Glutamatergic neuron (in vitro differentiated cells): ENCODE results near the gene NEK4. TPM values are rescaled to one million over a fixed set of nuclear protein-coding genes. Genes with fewer than 3 reads are reported as not detected.

Source experiments
- DNase-seq: peaks from one replicate; pipeline ENCODE4 v3.0.0; 2022
- H3K27ac Mint-ChIP-seq: one replicate; pipeline ENCODE4 v1.8.0; 2020; ENCODE audit warnings: mild to moderate bottlenecking, mixed read lengths, inconsistent platforms; ENCODE audit not compliant: unreplicated experiment
- H3K27me3 Mint-ChIP-seq: one replicate; pipeline ENCODE4 v1.8.0; 2020; ENCODE audit warnings: mild to moderate bottlenecking, moderate library complexity, mixed read lengths, inconsistent platforms; ENCODE audit not compliant: unreplicated experiment
- H3K36me3 Mint-ChIP-seq: one replicate; pipeline ENCODE4 v1.8.0; 2020; ENCODE audit warnings: mild to moderate bottlenecking, mixed read lengths, inconsistent platforms; ENCODE audit not compliant: unreplicated experiment
- H3K4me1 Mint-ChIP-seq: one replicate; pipeline ENCODE4 v1.8.0; 2020; ENCODE audit warnings: mild to moderate bottlenecking, low read depth, mixed read lengths, inconsistent platforms; ENCODE audit not compliant: unreplicated experiment
- H3K4me3 Mint-ChIP-seq: one replicate; pipeline ENCODE4 v1.8.0; 2020; ENCODE audit warnings: mild to moderate bottlenecking, mixed read lengths, inconsistent platforms; ENCODE audit not compliant: unreplicated experiment
- H3K9me3 Mint-ChIP-seq: one replicate; pipeline ENCODE4 v1.8.0; 2020; ENCODE audit warnings: mild to moderate bottlenecking, moderate library complexity, mixed read lengths, inconsistent platforms; ENCODE audit not compliant: unreplicated experiment
- CTCF ChIP-seq: fragments of 200-600 bp; sonication (generic); IDR thresholded peaks from one replicate; pipeline ENCODE4 v1.5.0; 2021; ENCODE audit not compliant: partially characterized antibody, unreplicated experiment
- total RNA-seq: library from RNA; stranded (reverse); fragmentation: NEBNext Ultra II Directional; extraction: Animal tissue kit (Norgen Biotek cat#: 25700); gene quantifications from one replicate; pipeline ENCODE4 v1.2.1, GENCODE V29; 2021; ENCODE audit not compliant: unreplicated experiment

NEK4 gene
- total RNA-seq, 1 donor from 2014 or later = 28.5 TPM

GRCh38 chr3:52705688-52706686 lies 64.8 kb downstream of the NEK4 start, which contains the start of the genes GLT8D1 and SPCS1:
GLT8D1 (minus strand) TSS chr3:52705791; CDS start chr3:52700460, 5,331 bp downstream.
SPCS1 (plus strand) TSS chr3:52706106; CDS start chr3:52706247, 141 bp downstream.
- peaks cover 5% of the 10 kb centered on the region for H3K4me1 Mint-ChIP-seq
- TF ChIP-seq CTCF = no peak
- no peaks in the 10 kb centered on the region for H3K36me3 Mint-ChIP-seq
- peaks cover 5% of the 10 kb centered on the region for H3K27me3 Mint-ChIP-seq
- DNase-seq = peak; percentile 87
- peak within 1 kb of the TSS; percentile 97 for H3K4me3 Mint-ChIP-seq
- H3K27ac Mint-ChIP-seq = peak within 1 kb of the TSS; percentile 87
- peaks cover 7% of the 10 kb centered on the region for H3K9me3 Mint-ChIP-seq

GRCh38 chr3:52705438-52705687 lies 65.4 kb downstream of the NEK4 start:
- no peak for DNase-seq
- Mint-ChIP-seq H3K27me3 (peaks cover 5% of the 10 kb centered on the region), H3K27ac (peak overlapping the region; percentile 87), H3K4me3 (peak overlapping the region; percentile 97), H3K4me1 (peaks cover 6% of the 10 kb centered on the region), H3K36me3 (no peaks in the 10 kb centered on the region), H3K9me3 (peaks cover 7% of the 10 kb centered on the region)
- no peak for TF ChIP-seq CTCF

GRCh38 chr3:52704611-52705437 lies 65.9 kb downstream of the NEK4 start:
- Mint-ChIP-seq H3K27me3 (peaks cover 5% of the 10 kb centered on the region), H3K27ac (peak overlapping the region; percentile 87), H3K4me3 (peak overlapping the region; percentile 97), H3K9me3 (peaks cover 7% of the 10 kb centered on the region), H3K4me1 (peaks cover 12% of the 10 kb centered on the region), H3K36me3 (no peaks in the 10 kb centered on the region)
- no peak for TF ChIP-seq CTCF
- no peak for DNase-seq

GRCh38 chr3:52703341-52703740 lies 67.4 kb downstream of the NEK4 start:
- peaks cover 7% of the 10 kb centered on the region for H3K9me3 Mint-ChIP-seq
- H3K36me3 Mint-ChIP-seq = no peaks in the 10 kb centered on the region
- TF ChIP-seq CTCF = no peak
- peaks cover 16% of the 10 kb centered on the region for H3K4me1 Mint-ChIP-seq
- no peak for DNase-seq
- no peak overlapping the region for H3K27ac Mint-ChIP-seq
- no peak overlapping the region for H3K4me3 Mint-ChIP-seq
- peaks cover 5% of the 10 kb centered on the region for H3K27me3 Mint-ChIP-seq
